ENCODE results near the gene CAPN15.

The CAPN15 gene

DNA sequence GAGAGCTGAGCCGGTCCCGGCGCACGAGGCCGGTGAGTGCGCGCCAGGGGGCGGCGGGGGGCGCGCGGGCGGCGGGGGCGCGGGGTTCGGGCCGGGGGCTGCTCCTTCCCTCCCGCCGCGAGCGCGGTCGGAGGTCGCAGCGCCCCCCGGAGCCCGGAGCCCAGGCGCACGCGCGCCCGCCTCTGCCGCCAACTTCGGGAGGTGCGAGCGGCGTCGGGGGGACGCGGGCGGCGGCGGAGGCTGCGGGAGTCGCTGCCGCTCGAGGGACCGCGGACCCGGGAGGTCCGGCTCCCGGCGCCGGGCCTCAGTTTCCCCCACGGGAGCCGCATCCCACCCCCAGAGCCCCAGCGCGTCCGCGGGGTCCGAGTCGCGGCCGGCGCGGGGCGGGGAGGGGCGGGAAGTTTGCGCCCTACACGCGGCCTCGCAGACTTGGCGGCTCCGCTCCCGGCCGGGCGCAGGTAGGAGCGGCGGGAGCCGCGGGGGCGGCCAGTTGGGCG lies 32.7 kb downstream of the CAPN15 start, which contains the start of gene PRR35:
TSS of gene PRR35 (plus strand) at position 191 of the 497 bp plus-strand sequence. CDS start 2,901 bp downstream, outside the sequence.
- peaks cover 36% of the 10 kb centered on the region for H3K27me3 ChIP-seq (ENCODE audit: insufficient read depth, low read depth)

DNA sequence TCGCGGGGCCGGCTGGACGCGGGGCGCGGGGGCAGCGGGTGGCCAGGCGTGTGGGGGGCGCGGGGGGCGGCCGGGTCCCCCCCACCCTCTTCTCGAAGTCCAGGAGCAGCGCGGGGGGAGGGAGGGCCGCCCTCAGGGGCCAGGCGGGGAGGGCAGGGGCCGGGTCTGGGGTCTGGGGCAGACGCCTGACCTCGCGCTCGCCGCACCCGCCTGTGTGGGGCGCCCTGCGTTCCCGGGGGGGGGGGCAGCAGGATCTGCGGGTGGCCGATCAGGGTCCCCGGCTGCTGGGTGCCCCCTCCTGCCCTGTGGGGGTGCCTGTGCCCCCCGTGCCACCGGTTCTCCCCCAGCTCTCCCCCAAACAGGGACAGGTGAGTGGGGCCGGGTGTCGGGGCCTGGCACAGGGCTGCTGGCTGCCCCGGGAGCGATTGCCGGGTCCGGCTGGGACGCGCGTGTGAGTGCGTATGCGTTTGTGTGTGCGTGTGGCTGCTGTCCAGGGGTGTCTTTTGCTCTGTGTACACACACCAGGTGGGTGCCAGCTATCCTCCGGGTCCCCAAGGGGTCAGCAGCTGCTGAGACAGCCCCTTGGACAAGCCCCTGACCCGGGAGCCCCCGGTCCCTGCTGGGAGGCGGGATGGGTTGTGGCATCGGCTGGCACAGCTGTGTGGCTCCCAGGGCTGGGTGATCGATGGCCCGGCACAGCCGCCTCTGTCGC lies 33.3 kb downstream of the CAPN15 start:
- Histone ChIP-seq H3K79me2 (ENCODE audit: insufficient read depth, low read depth) (no peaks in the 10 kb centered on the region), H4K20me1 (ENCODE audit: insufficient read depth) (no peaks in the 10 kb centered on the region), H3K4me3 (IDR thresholded peaks at IDR 0.05; ENCODE audit: insufficient read depth, low read depth, low read length) (no peak overlapping the region), H3K9ac (no peak overlapping the region), H3K36me3 (ENCODE audit: insufficient read depth) (no peaks in the 10 kb centered on the region), H3K4me1 (ENCODE audit: low read depth, poor library complexity, severe bottlenecking) (peaks cover under 1% of the 10 kb centered on the region), H3K27me3 (ENCODE audit: insufficient read depth, low read depth) (peaks cover 36% of the 10 kb centered on the region), H3K27ac (no peak overlapping the region), H3K4me2 (no peak overlapping the region), H2AFZ (ENCODE audit: low read depth) (no peak overlapping the region)
- TF ChIP-seq, protein P1, sequence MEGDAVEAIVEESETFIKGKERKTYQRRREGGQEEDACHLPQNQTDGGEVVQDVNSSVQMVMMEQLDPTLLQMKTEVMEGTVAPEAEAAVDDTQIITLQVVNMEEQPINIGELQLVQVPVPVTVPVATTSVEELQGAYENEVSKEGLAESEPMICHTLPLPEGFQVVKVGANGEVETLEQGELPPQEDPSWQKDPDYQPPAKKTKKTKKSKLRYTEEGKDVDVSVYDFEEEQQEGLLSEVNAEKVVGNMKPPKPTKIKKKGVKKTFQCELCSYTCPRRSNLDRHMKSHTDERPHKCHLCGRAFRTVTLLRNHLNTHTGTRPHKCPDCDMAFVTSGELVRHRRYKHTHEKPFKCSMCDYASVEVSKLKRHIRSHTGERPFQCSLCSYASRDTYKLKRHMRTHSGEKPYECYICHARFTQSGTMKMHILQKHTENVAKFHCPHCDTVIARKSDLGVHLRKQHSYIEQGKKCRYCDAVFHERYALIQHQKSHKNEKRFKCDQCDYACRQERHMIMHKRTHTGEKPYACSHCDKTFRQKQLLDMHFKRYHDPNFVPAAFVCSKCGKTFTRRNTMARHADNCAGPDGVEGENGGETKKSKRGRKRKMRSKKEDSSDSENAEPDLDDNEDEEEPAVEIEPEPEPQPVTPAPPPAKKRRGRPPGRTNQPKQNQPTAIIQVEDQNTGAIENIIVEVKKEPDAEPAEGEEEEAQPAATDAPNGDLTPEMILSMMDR (conservative IDR thresholded peaks at IDR 0.05; ENCODE audit: low read depth, low read length), result no peak

More for the DNA sequence above, 32.7 kb downstream of the CAPN15 start, which contains the start of gene PRR35:
- no peak within 1 kb of the TSS for H3K9ac ChIP-seq
- H2AFZ ChIP-seq (ENCODE audit: low read depth), result no peak within 1 kb of the TSS
- H3K27ac ChIP-seq, result no peak within 1 kb of the TSS
- H3K79me2 ChIP-seq (ENCODE audit: insufficient read depth, low read depth), result no peaks in the 10 kb centered on the region
- H4K20me1 ChIP-seq (ENCODE audit: insufficient read depth), result no peaks in the 10 kb centered on the region
- TF ChIP-seq, protein P1 (conservative IDR thresholded peaks at IDR 0.05; ENCODE audit: low read depth, low read length), result no peak
- no peaks in the 10 kb centered on the region for H3K36me3 ChIP-seq (ENCODE audit: insufficient read depth)
- no peak within 1 kb of the TSS for H3K4me3 ChIP-seq (IDR thresholded peaks at IDR 0.05; ENCODE audit: insufficient read depth, low read depth, low read length)
- no peak within 1 kb of the TSS for H3K4me2 ChIP-seq
- H3K4me1 ChIP-seq (ENCODE audit: low read depth, poor library complexity, severe bottlenecking), result no peaks in the 10 kb centered on the region

DNA sequence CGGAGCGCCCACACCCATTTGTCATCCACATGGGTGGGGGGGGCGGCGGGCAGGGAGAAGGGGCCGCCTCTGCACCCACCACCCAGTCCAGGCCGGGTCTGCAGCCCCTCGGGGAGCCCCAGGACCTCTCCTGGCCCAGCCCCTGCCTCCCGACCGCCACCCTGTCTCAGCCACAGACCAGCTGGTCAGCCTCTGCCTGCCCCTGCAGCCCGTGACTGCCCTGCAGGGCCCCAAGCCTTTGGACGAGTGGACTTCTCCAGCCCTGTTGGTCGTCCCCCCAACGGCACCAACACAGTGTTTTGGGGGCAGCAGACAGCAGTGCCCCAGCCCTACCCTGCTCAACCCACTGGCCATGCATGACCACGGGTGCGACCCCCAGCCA lies 33.9 kb downstream of the CAPN15 start:
- peaks cover 36% of the 10 kb centered on the region for H3K27me3 ChIP-seq (ENCODE audit: insufficient read depth, low read depth)
- H2AFZ ChIP-seq (ENCODE audit: low read depth), result no peak overlapping the region
- no peaks in the 10 kb centered on the region for H4K20me1 ChIP-seq (ENCODE audit: insufficient read depth)
- TF ChIP-seq, protein P1 (conservative IDR thresholded peaks at IDR 0.05; ENCODE audit: low read depth, low read length), result no peak
- H3K9ac ChIP-seq, result no peak overlapping the region
- no peak overlapping the region for H3K4me2 ChIP-seq
- H3K79me2 ChIP-seq (ENCODE audit: insufficient read depth, low read depth), result no peaks in the 10 kb centered on the region
- no peaks in the 10 kb centered on the region for H3K36me3 ChIP-seq (ENCODE audit: insufficient read depth)
- peaks cover 6% of the 10 kb centered on the region for H3K4me1 ChIP-seq (ENCODE audit: low read depth, poor library complexity, severe bottlenecking)
- no peak overlapping the region for H3K27ac ChIP-seq
- H3K4me3 ChIP-seq (IDR thresholded peaks at IDR 0.05; ENCODE audit: insufficient read depth, low read depth, low read length), result no peak overlapping the region

DNA sequence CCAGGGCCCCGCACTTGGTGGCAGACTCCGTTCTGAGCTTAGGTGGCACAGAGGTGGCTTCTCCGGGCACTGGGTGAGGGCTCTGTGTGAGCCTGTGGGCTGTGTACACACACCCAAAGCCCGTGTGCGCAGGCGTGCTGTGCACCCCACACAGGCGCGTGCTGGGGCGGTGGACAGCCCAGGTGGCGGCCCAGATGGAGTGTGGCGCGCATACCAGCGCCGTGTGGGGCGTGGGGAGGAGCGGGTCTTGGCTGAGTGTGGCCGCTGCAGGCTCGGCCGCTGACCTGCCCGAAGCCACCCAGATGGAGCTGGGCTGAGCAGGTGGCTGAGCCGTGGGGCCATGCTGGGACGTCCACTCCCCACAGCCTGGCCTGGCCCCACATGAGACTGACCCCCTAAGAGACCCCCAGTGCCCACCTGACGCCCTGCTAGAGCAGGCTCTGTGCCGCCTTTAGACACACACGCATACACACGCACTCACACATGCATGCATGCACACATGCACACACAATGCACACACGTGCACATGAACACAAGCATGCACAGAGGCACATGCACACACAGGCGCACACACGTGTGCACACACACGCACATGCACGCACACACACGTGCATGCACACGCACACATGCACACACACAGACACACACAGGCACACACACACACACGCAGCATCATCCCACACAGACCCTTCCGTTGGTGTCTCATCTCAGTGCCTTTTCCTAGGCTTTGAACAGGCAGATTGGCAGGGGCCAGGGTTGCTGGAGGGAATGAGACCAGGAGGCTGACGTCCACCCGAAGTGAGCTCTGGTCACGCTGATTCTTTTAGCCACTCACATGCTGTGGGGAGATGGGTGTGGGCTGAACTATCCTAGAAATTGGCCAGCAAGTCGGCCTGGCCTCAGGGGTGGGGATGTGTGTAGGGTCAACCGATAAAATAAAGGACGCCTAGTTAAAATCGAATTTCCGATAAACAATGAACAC lies 34.7 kb downstream of the CAPN15 start:
- Histone ChIP-seq H2AFZ (ENCODE audit: low read depth) (no peak overlapping the region), H3K36me3 (ENCODE audit: insufficient read depth) (no peaks in the 10 kb centered on the region), H3K79me2 (ENCODE audit: insufficient read depth, low read depth) (no peaks in the 10 kb centered on the region), H3K4me1 (ENCODE audit: low read depth, poor library complexity, severe bottlenecking) (peaks cover 14% of the 10 kb centered on the region), H3K27me3 (ENCODE audit: insufficient read depth, low read depth) (peaks cover 34% of the 10 kb centered on the region), H4K20me1 (ENCODE audit: insufficient read depth) (no peaks in the 10 kb centered on the region), H3K4me2 (no peak overlapping the region), H3K9ac (no peak overlapping the region), H3K27ac (no peak overlapping the region), H3K4me3 (IDR thresholded peaks at IDR 0.05; ENCODE audit: insufficient read depth, low read depth, low read length) (no peak overlapping the region)
- TF ChIP-seq, protein P1 (conservative IDR thresholded peaks at IDR 0.05; ENCODE audit: low read depth, low read length), result no peak

All from KMS-11 (cell line).